ENCODE measurements around the gene DET1.
A peak's percentile ranks its signal among the peaks of the same experiment; 100 is the strongest.
"Not testable (repeated sequence)": the region's sequence is repeated elsewhere in the genome, so short reads cannot be mapped to it uniquely, and the experiment has no call there.

Gene DET1

GRCh38 chr15:88559565-88559964 lies 13.1 kb upstream of the DET1 start:
- not testable (repeated sequence) for H3K9me3 ChIP-seq (ENCODE audit: low read length); H2AFZ ChIP-seq (ENCODE audit: low read depth, low read length); H3K27me3 ChIP-seq (ENCODE audit: insufficient read depth, low read length)

GRCh38 chr15:88558026-88558425 lies 11.5 kb upstream of the DET1 start:
- not testable (repeated sequence) for H3K4me3 ChIP-seq (ENCODE audit: low read length); H3K9me3 ChIP-seq (ENCODE audit: low read length); H3K27me3 ChIP-seq (ENCODE audit: insufficient read depth, low read length); H3K4me1 ChIP-seq (ENCODE audit: insufficient read depth, low read length); H3K36me3 ChIP-seq (ENCODE audit: insufficient read depth, low read length); H2AFZ ChIP-seq (ENCODE audit: low read depth, low read length)

More at GRCh38 chr15:88559565-88559964, 13.1 kb upstream of the DET1 start:
- not testable (repeated sequence) for H3K4me1 ChIP-seq (ENCODE audit: insufficient read depth, low read length); H3K4me3 ChIP-seq (ENCODE audit: low read length); H3K36me3 ChIP-seq (ENCODE audit: insufficient read depth, low read length)

GRCh38 chr15:88548009-88548408 lies 1.5 kb upstream of the DET1 start:
- H2AFZ ChIP-seq (ENCODE audit: low read depth, low read length); H3K9me3 ChIP-seq (ENCODE audit: low read length); H3K36me3 ChIP-seq (ENCODE audit: insufficient read depth, low read length); H3K27me3 ChIP-seq (ENCODE audit: insufficient read depth, low read length); H3K4me1 ChIP-seq (ENCODE audit: insufficient read depth, low read length); H3K4me3 ChIP-seq (ENCODE audit: low read length): not testable (repeated sequence)

GRCh38 chr15:88545578-88546247 lies 768 bp downstream of the DET1 start:
- H3K9me3 ChIP-seq (ENCODE audit: low read length); H3K27me3 ChIP-seq (ENCODE audit: insufficient read depth, low read length); H3K4me1 ChIP-seq (ENCODE audit: insufficient read depth, low read length): not testable (repeated sequence)
- peaks cover 12% of the 10 kb centered on the region for H3K36me3 ChIP-seq (ENCODE audit: insufficient read depth, low read length)
- peak overlapping the region; percentile 94 for H3K4me3 ChIP-seq (ENCODE audit: low read length)
- H2AFZ ChIP-seq (ENCODE audit: low read depth, low read length) = peak overlapping the region; percentile 86

GRCh38 chr15:88543065-88543776 lies 3.3 kb downstream of the DET1 start:
- H3K9me3 ChIP-seq (ENCODE audit: low read length) = no peaks in the 10 kb centered on the region
- H2AFZ ChIP-seq (ENCODE audit: low read depth, low read length) = no peak overlapping the region
- H3K4me1 ChIP-seq (ENCODE audit: insufficient read depth, low read length) = no peaks in the 10 kb centered on the region
- H3K27me3 ChIP-seq (ENCODE audit: insufficient read depth, low read length) = no peaks in the 10 kb centered on the region
- peaks cover 12% of the 10 kb centered on the region for H3K36me3 ChIP-seq (ENCODE audit: insufficient read depth, low read length)
- no peak overlapping the region for H3K4me3 ChIP-seq (ENCODE audit: low read length)

- H3K36me3 ChIP-seq (ENCODE audit: insufficient read depth, low read length) = peaks cover 12% of the 10 kb centered on the region
- H3K4me1 ChIP-seq (ENCODE audit: insufficient read depth, low read length) = no peaks in the 10 kb centered on the region
- H3K27me3 ChIP-seq (ENCODE audit: insufficient read depth, low read length) = no peaks in the 10 kb centered on the region
- no peak overlapping the region for H2AFZ ChIP-seq (ENCODE audit: low read depth, low read length)
- no peak overlapping the region for H3K4me3 ChIP-seq (ENCODE audit: low read length)
- no peaks in the 10 kb centered on the region for H3K9me3 ChIP-seq (ENCODE audit: low read length)
These were observed 4.1 kb downstream of the DET1 start for GRCh38 chr15:88542342-88542733.

GRCh38 chr15:88541709-88542341 lies 4.7 kb downstream of the DET1 start:
- Histone ChIP-seq H3K4me3 (ENCODE audit: low read length) (no peak overlapping the region), H3K36me3 (ENCODE audit: insufficient read depth, low read length) (peaks cover 12% of the 10 kb centered on the region), H2AFZ (ENCODE audit: low read depth, low read length) (no peak overlapping the region), H3K27me3 (ENCODE audit: insufficient read depth, low read length) (no peaks in the 10 kb centered on the region), H3K9me3 (ENCODE audit: low read length) (no peaks in the 10 kb centered on the region), H3K4me1 (ENCODE audit: insufficient read depth, low read length) (no peaks in the 10 kb centered on the region)

GRCh38 chr15:88541111-88541510 lies 5.4 kb downstream of the DET1 start:
- H3K4me3 ChIP-seq (ENCODE audit: low read length); H3K9me3 ChIP-seq (ENCODE audit: low read length); H3K4me1 ChIP-seq (ENCODE audit: insufficient read depth, low read length); H3K27me3 ChIP-seq (ENCODE audit: insufficient read depth, low read length); H2AFZ ChIP-seq (ENCODE audit: low read depth, low read length): not testable (repeated sequence)
- H3K36me3 ChIP-seq (ENCODE audit: insufficient read depth, low read length) = peaks cover 12% of the 10 kb centered on the region

GRCh38 chr15:88540350-88540749 lies 6.1 kb downstream of the DET1 start:
- H3K4me1 ChIP-seq (ENCODE audit: insufficient read depth, low read length); H3K9me3 ChIP-seq (ENCODE audit: low read length); H3K4me3 ChIP-seq (ENCODE audit: low read length); H2AFZ ChIP-seq (ENCODE audit: low read depth, low read length); H3K27me3 ChIP-seq (ENCODE audit: insufficient read depth, low read length): not testable (repeated sequence)
- peaks cover 12% of the 10 kb centered on the region for H3K36me3 ChIP-seq (ENCODE audit: insufficient read depth, low read length)

GRCh38 chr15:88539441-88539840 lies 7.0 kb downstream of the DET1 start:
- Histone ChIP-seq H3K4me3 (ENCODE audit: low read length) (no peak overlapping the region), H3K36me3 (ENCODE audit: insufficient read depth, low read length) (peaks cover 8% of the 10 kb centered on the region), H3K27me3 (ENCODE audit: insufficient read depth, low read length) (no peaks in the 10 kb centered on the region), H3K4me1 (ENCODE audit: insufficient read depth, low read length) (no peaks in the 10 kb centered on the region), H3K9me3 (ENCODE audit: low read length) (no peaks in the 10 kb centered on the region), H2AFZ (ENCODE audit: low read depth, low read length) (no peak overlapping the region)

- Histone ChIP-seq H2AFZ (ENCODE audit: low read depth, low read length) (no peak overlapping the region), H3K27me3 (ENCODE audit: insufficient read depth, low read length) (no peaks in the 10 kb centered on the region), H3K36me3 (ENCODE audit: insufficient read depth, low read length) (peaks cover 8% of the 10 kb centered on the region), H3K4me3 (ENCODE audit: low read length) (no peak overlapping the region), H3K9me3 (ENCODE audit: low read length) (no peaks in the 10 kb centered on the region), H3K4me1 (ENCODE audit: insufficient read depth, low read length) (no peaks in the 10 kb centered on the region)
These were observed 7.5 kb downstream of the DET1 start for GRCh38 chr15:88538972-88539371.

GRCh38 chr15:88537591-88538317 lies 8.7 kb downstream of the DET1 start:
- H3K36me3 ChIP-seq (ENCODE audit: insufficient read depth, low read length) = peaks cover 3% of the 10 kb centered on the region
- H3K9me3 ChIP-seq (ENCODE audit: low read length) = no peaks in the 10 kb centered on the region
- H3K4me3 ChIP-seq (ENCODE audit: low read length) = no peak overlapping the region
- H2AFZ ChIP-seq (ENCODE audit: low read depth, low read length) = no peak overlapping the region
- H3K27me3 ChIP-seq (ENCODE audit: insufficient read depth, low read length) = no peaks in the 10 kb centered on the region
- H3K4me1 ChIP-seq (ENCODE audit: insufficient read depth, low read length) = no peaks in the 10 kb centered on the region

Measured in neuron (in vitro differentiated cells).